ENCODE data around the gene TRAPPC10.

Gene TRAPPC10

DNA sequence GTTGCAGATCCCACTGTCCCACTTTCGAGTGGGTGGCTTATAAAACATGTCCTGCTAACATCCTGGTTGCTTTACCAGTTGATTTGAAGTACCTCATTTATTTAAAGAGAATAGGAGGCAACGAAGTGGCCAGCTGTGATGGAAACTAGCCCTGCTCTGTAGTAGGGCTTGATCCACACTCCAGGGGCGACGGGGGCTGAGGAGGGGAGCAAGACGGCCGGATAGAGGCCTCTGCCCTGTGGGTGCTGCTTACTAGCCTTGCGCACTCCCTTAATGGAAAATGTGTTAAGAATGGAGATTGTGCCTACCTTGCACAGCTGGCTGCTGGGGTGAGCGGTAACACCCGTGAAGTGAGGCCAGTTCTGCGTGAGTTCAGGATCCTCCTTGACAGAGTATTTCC lies 54.0 kb downstream of the TRAPPC10 start:
- no peak for DNase-seq (ENCODE audit: low spot score)

- DNase-seq (ENCODE audit: low spot score), result no peak
These were observed 55.1 kb downstream of the TRAPPC10 start for GRCh38 chr21:44067011-44067839.

DNA sequence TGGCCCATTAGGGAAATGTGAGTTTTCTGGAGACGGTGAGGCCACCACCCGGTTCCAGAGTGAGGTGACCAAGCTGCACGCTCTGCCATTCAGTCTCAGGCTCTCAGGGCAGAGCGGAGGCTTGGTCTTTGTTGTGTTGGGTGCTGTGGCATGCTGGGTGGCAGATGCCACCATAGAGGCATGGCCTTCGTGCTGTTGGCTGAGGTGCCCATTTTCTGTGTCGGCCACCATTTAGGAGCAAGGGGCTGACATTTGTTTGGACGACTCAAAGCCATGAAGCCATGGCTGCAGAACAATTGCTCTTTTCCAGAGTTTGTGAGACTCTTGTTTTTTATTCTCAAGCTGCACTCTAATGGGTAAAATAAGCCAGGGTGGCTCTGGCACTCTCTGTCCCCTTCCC lies 58.3 kb downstream of the TRAPPC10 start:
- DNase-seq (ENCODE audit: low spot score), result no peak

GRCh38 chr21:44071359-44072104 lies 59.4 kb downstream of the TRAPPC10 start:
- no peak for DNase-seq (ENCODE audit: low spot score)

DNA sequence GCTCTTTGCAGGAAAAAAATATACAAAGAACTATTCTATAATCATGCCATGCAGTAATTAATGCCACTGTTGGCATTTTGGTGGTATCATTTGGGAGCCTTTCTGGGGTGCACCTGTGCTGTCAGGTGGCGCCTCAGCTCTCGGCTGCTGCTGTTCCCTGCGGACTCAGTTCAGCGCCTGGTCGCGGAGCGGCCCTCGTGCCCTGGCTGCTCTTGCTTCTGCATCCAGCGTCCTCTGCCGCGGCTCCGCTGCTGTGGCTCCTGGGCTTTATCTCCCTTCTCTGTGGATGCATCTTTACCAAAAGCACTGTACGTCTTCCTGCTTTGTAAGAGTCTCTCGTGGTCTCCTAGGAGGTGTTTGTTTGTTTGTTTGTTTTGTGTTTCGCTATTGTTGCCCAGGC lies 60.0 kb downstream of the TRAPPC10 start:
- DNase-seq (ENCODE audit: low spot score), result no peak

- DNase-seq (ENCODE audit: low spot score), result no peak
These were observed 62.3 kb downstream of the TRAPPC10 start for GRCh38 chr21:44074315-44074958.

DNA sequence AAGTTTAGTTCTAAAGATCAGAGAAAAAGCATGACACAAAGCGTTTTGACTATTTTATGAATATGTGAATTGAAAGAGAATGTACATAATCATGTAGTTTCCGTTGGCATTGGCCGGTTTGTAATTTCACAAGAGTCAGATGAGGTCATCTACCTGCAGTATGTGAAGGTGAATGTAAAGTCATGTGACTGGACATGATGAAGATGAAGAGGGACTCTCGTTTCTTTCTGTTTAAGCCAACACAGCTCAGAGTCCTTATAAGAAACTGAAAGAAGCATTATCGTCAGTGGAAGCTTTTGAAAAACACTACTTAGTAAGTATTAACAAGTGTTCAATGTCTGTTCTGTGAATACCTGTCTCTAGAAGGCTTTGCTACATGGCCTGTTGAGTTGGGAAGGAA lies 64.2 kb downstream of the TRAPPC10 start:
- DNase-seq (ENCODE audit: low spot score), result no peak

DNA sequence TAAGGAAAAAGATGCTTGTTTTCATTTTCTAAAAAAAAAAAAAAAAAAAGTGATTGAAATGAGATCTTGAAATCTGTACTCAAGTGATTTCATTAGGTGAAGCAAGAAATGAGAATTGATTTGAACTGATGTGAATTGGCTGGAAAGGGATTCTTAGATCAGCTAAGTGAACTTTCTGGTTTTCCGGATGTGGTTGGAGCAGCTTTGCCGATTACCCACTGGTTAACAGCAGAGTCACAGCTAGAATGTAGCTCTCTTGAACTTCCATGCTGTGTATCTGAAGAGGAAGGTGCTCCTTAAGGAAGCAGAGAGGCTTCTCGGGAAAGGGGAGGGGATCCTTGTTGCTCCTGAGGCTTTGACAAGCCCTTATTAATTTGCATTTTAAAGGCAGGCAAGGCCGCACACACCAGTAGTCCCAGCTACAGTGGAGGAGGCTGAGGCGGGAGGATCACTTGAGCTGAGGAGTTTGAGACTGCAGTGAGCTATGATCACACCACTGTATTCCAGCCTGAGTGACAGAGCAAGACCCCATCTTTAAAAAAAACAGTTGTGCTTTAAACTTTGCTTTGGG lies 66.4 kb downstream of the TRAPPC10 start:
- DNase-seq (ENCODE audit: low spot score), result no peak

GRCh38 chr21:44079446-44079845 lies 67.3 kb downstream of the TRAPPC10 start:
- DNase-seq (ENCODE audit: low spot score), result no peak

DNA sequence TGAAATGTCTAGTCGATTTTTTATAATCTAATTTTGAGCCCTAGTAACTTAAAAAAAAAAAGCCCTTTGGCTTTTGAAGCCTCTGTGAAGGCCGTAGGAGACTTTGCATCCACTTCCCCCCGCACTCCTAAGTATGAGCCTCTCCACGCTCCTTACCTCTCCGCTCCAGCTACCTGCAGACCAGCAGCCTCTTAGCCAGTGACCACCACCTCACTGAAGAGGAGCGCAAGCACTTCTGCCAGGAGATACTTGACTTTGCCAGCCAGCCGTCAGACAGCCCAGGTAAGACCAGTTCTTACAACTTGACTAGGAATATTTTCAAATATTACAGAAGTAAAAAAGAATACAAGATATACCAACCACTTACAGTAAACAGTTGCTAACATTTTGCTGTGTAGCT lies 67.7 kb downstream of the TRAPPC10 start:
- DNase-seq (ENCODE audit: low spot score), result no peak

GRCh38 chr21:44082648-44083440 lies 70.7 kb downstream of the TRAPPC10 start:
- no peak for DNase-seq (ENCODE audit: low spot score)

- peak; percentile 78 for DNase-seq (ENCODE audit: low spot score)
These were observed 71.7 kb downstream of the TRAPPC10 start for GRCh38 chr21:44083631-44084291.

DNA sequence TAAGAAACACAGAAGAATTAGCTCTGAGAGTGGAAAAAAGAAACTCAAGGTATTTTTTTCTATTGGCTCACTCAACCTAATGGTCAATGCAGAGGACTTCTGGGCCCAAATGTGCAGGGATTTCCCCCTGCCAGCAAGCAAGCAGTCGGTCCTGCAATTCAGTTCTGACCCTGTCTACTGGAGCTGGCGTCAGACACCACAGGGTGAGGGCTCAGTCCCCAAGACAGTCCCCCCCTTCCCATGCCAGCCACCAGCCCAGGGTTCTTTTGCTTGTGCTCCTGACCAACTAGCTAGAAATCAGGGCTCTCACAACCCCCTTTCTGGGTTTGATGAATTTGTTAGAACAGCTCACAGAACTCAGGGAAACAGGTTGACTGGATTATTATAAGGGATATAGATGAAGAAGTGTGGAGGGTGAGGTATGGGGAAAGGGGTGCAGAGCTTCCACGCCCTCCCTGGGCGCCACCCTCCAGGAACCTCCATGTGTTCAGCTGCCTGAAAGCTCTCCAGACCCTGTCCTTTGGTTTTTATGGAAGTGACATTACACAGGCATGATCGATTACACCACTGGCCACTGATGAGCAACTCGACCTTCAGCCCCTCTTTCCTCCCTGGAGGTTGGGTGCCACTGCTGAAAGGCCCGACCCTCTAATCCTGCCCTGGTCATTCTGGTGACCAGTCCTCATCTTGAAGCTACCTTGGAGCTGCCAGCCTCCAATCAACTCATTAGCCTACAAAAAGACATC lies 72.6 kb downstream of the TRAPPC10 start:
- no peak for DNase-seq (ENCODE audit: low spot score)

DNA sequence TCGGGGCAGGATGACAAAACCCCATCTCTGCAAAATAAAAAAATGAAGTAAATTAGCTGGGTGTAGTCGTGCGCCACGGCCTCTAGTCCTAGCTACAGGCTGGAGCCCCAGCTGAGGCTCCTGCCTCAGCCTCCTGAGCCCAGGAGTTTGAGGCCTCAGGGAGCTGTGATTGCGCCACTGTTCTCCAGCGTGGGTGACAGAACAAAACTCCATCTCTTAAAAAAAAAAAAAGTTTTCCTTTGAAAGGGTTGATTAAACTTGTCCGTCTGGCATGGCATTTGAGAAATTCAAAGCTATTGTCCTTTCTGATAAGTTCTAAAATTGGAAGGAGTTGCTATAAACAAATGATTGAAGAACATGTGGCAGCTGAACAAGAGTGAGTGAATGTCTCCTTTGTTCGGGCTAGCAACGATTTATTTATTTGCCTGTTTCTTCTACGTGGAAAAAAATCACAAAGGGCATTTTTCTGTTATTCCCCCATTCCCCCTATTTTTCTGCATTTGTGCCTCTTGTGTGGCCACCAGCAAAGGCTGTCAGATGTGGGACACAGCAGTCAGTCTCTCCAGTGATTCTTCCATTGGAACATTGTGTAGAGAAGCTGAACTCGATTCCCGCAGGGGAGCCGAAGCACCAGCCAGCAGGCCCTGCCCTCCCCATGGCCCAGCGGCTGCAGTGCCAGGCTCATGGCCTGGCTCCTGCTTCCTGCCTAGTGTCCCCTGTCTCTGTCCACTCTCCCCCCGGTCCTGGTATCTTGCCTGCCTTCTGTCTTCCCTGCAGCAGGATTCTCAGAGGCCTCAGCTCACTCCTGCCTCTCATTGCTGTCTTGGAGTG lies 73.6 kb downstream of the TRAPPC10 start:
- no peak for DNase-seq (ENCODE audit: low spot score)

GRCh38 chr21:44086636-44087425 lies 74.7 kb downstream of the TRAPPC10 start:
- DNase-seq (ENCODE audit: low spot score), result no peak

GRCh38 chr21:44087426-44088400 lies 75.6 kb downstream of the TRAPPC10 start:
- no peak for DNase-seq (ENCODE audit: low spot score)

GRCh38 chr21:44088401-44088780 lies 76.3 kb downstream of the TRAPPC10 start:
- no peak for DNase-seq (ENCODE audit: low spot score)

Measured in activated CD4-positive, alpha-beta T cell treated with anti-CD3 and anti-CD28 coated beads, Interleukin-2, Interleukin-4, amounts not matched to agents 100 ng/mL and 50 ng/mL, durations not matched to agents 16 hours and 8 hours (primary cell).